ENCODE measurements around the gene POLR3A. TPM values are rescaled to one million over a fixed set of nuclear protein-coding genes. Genes with fewer than 3 reads are reported as not detected.

Gene POLR3A
- total and polyA plus RNA-seq, 10 donors = 2.7 to 18.9 (median 15.0) TPM

DNA sequence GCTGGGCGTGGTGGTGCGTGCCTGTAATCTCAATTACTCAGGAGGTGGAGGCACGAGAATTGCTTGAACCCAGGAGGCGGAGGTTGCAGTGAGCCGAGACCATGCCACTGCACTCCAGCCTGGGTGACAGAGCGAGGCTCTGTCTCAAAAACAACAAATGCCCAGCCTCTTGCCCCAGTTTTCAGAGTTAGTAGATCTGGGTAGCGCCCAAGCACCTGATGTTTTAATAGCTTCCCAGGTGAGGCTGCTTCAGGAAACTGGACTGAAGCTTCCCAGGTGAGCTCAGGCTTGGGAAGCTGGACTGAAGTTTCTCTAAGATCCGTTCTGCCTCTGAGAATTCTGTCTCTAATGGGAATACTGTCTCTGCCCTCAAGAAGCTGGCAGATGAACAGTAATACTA, 16.5 kb upstream of the POLR3A start:
- H3K9me3 ChIP-seq = no peaks in the 10 kb centered on the region
- H3K36me3 ChIP-seq = peaks cover 0 to 42% (median 25%) of the 10 kb centered on the region in 6 donors
- no peak for TF ChIP-seq POLR2A (IDR thresholded peaks at IDR 0.05)
- TF ChIP-seq POLR2AphosphoS5 (IDR thresholded peaks at IDR 0.05) = no peak
- TF ChIP-seq CTCF (IDR thresholded peaks at IDR 0.05 in 8 of 11, conservative IDR thresholded peaks at IDR 0.05 in 3 of 11) = no peak
- H3K27ac ChIP-seq = no peak overlapping the region
- no peaks in the 10 kb centered on the region for H3K27me3 ChIP-seq (replicated peaks in 1 of 7)
- WGBS, 5 donors = 91 to 95% (median 92%) methylated on average over 6 to 8 of the region's 8 CpGs
- no peak for DNase-seq
- H3K4me1 ChIP-seq = peaks cover 0 to 49% (median 18%) of the 10 kb centered on the region in 6 donors
- no peak overlapping the region for H3K4me3 ChIP-seq
- intact Hi-C loops (cut with DNase I; ENCODE audit: low total_unique reads) = loop anchor here (5.0 kb wide), 2 partner anchors 256 to 1146 kb away; no protein-coding TSS in a partner anchor

DNA sequence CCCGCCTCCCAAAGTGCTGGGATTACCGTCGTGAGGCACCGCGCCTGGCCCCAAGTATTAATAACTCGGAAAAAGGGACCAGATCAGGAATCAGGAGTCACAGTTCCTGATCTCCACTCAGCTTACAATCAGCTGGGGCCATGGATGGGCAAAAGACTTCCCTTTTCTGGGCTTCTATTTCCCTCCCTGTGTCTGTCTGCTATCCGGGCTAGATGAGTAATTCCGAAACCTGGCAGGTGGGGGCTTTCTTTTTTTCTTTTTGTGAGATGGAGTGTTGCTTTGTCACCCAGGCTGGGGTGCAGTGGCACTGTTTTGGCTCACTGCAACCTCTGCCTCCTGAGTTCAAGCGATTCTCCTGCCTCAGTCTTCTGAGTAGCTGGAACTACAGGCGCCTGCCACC, 15.9 kb upstream of the POLR3A start:
- H3K36me3 ChIP-seq = peaks cover 0 to 48% (median 31%) of the 10 kb centered on the region in 6 donors
- TF ChIP-seq POLR2A (IDR thresholded peaks at IDR 0.05) = no peak
- TF ChIP-seq CTCF (IDR thresholded peaks at IDR 0.05 in 8 of 11, conservative IDR thresholded peaks at IDR 0.05 in 3 of 11) = no peak
- no peak for TF ChIP-seq POLR2AphosphoS5 (IDR thresholded peaks at IDR 0.05)
- DNase-seq = no peak

DNA sequence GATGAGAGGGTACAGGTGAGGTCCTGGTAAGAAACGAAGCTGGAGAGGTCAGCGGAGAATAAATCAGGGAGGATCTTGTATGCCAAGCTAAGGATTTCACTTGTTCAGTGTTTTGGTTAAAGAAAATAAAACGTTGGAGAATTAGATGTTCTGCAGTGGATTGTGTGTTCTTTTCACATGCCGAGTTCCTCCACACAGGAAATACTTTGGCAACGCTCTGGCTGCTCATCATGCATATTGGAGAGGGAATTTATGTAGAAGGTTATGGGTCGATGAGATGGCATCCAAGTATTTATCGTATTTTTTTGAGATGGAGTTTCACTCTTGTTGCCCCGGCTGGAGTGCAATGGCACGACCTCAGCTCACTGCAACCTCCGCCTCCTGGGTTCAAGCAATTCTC, 15.4 kb upstream of the POLR3A start:
- intact Hi-C loops (cut with DNase I; ENCODE audit: low total_unique reads) = loop anchor here (5.0 kb wide), 2 partner anchors 258 to 1148 kb away; no protein-coding TSS in a partner anchor

More for the DNA sequence above, 15.9 kb upstream of the POLR3A start:
- Histone ChIP-seq H3K4me1 (peaks cover 0 to 54% (median 19%) of the 10 kb centered on the region in 6 donors), H3K27me3 (replicated peaks in 1 of 7) (no peaks in the 10 kb centered on the region), H3K4me3 (no peak overlapping the region), H3K9me3 (no peaks in the 10 kb centered on the region), H3K27ac (no peak overlapping the region)
- 67 to 80% (median 74%) methylated on average over 10 of the region's 10 CpGs for WGBS, 5 donors
- intact Hi-C loops (cut with DNase I; ENCODE audit: low total_unique reads) = loop anchor here (5.0 kb wide), 2 partner anchors 257 to 1147 kb away; no protein-coding TSS in a partner anchor

More for the DNA sequence above, 15.4 kb upstream of the POLR3A start:
- peaks cover 0 to 58% (median 19%) of the 10 kb centered on the region in 6 donors for H3K4me1 ChIP-seq
- no peaks in the 10 kb centered on the region for H3K9me3 ChIP-seq
- TF ChIP-seq CTCF (IDR thresholded peaks at IDR 0.05 in 8 of 11, conservative IDR thresholded peaks at IDR 0.05 in 3 of 11) (no peak), POLR2A (IDR thresholded peaks at IDR 0.05) (no peak), POLR2AphosphoS5 (IDR thresholded peaks at IDR 0.05) (no peak)
- H3K27ac ChIP-seq = no peak overlapping the region
- H3K27me3 ChIP-seq (replicated peaks in 1 of 7) = no peaks in the 10 kb centered on the region
- no peak overlapping the region for H3K4me3 ChIP-seq
- WGBS, 5 donors = 64 to 72% (median 69%) methylated on average over 10 of the region's 10 CpGs
- H3K36me3 ChIP-seq = peaks cover 0 to 49% (median 36%) of the 10 kb centered on the region in 6 donors
- no peak for DNase-seq
